HepG2 (cell line): Measurements from ENCODE around the gene TRPM5. TPM values are rescaled to one million over a fixed set of nuclear protein-coding genes. Genes with fewer than 3 reads are reported as not detected.

ENCODE experiments used
- ATAC-seq: fragments of 200-7000 bp; cut with Tn5 transposase; 3 replicates; pipeline ENCODE4 v1.9.1; 2020; ENCODE audit warnings: mild to moderate bottlenecking, moderate library complexity
- BruUV-seq: library from RNA; stranded (reverse); fragments of 400-500 nt; replicated peaks from 2 replicates; lab custom pipeline; 2021; lab: Mats Ljungman, UMichigan
- CTCF ChIA-PET: fragments of 300-600 bp; formaldehyde crosslinking; extraction: SDS; loops from one replicate; lab custom pipeline; 2021; ENCODE audit warnings: low total read pairs, inconsistent platforms, low intra/inter-chr PET ratio; lab: Yijun Ruan, JAX
- POLR2A ChIA-PET: fragments of 350-600 bp; sonication (Branson Sonifier 250); formaldehyde crosslinking; loops from one replicate; lab custom pipeline; 2020; ENCODE audit warnings: antibody characterized with exemption, inconsistent platforms; lab: Yijun Ruan, JAX
- DNase-seq: peaks from one replicate; pipeline ENCODE4 v3.0.0-alpha.2; 2015; ENCODE audit warnings: low spot score
- FAIRE-seq: peaks from 3 replicates; lab custom pipeline; 2011; peaks lifted over from hg19 to GRCh38; lab: Jason Lieb, UNC
- H2AFZ ChIP-seq: one replicate; pipeline ENCODE4 v1.6.1; 2011; ENCODE audit warnings: low read length, inconsistent platforms
- H3K27ac ChIP-seq: fragments of 300-600 bp; 3 replicates; pipeline ENCODE4 v1.8.0; 2011; ENCODE audit warnings: mixed run types, mild to moderate bottlenecking, mixed read lengths, low read length, inconsistent platforms; ENCODE audit not compliant: insufficient read depth; ENCODE audit errors: extremely low read length
- H3K27me3 ChIP-seq, 2 experiments: fragments of 200-600 bp in 1 of 2; 2 replicates in 1 of 2; 3 replicates in 1 of 2; pipeline versions ENCODE4 v1.6.0 to v1.8.0; 2011; ENCODE audit warnings: low read length in 2 of 2, mild to moderate bottlenecking in 2 of 2, moderate library complexity in 2 of 2, inconsistent platforms in 1 of 2; ENCODE audit not compliant: insufficient read depth in 2 of 2, control insufficient read depth in 1 of 2
- H3K36me3 ChIP-seq, 2 experiments: fragments of 200-600 bp in 1 of 2; replicated peaks in 1 of 2; 2 replicates in 1 of 2; 3 replicates in 1 of 2; pipeline versions ENCODE4 v1.5.1 to v1.8.0; 2011; ENCODE audit warnings: low read length in 2 of 2, inconsistent platforms in 1 of 2; ENCODE audit not compliant: insufficient read depth in 2 of 2, control insufficient read depth in 1 of 2
- H3K4me1 ChIP-seq: 2 replicates; pipeline ENCODE4 v1.5.1; 2012; ENCODE audit warnings: low read length, inconsistent platforms; ENCODE audit not compliant: insufficient read depth
- H3K4me2 ChIP-seq: 2 replicates; pipeline ENCODE4 v1.6.0; 2011; ENCODE audit warnings: low read depth, low read length, inconsistent platforms
- H3K4me3 ChIP-seq, 3 experiments: fragments of 200-600 bp in 1 of 3; sonication (generic), shearing (Covaris generic) in 1 of 3; replicated peaks in 1 of 3; 2 replicates each; pipeline ENCODE4 v1.5.1; 2011 to 2016; ENCODE audit warnings: low read length in 3 of 3, inconsistent platforms in 2 of 3, low read depth in 2 of 3, mild to moderate bottlenecking in 2 of 3, control low read depth in 1 of 3, mixed read lengths in 1 of 3; ENCODE audit not compliant: insufficient read depth in 1 of 3
- H3K79me2 ChIP-seq: one replicate; pipeline ENCODE4 v1.6.1; 2011; ENCODE audit warnings: low read length, inconsistent platforms; ENCODE audit not compliant: insufficient read depth
- H3K9ac ChIP-seq: 2 replicates; pipeline ENCODE4 v1.6.0; 2011; ENCODE audit warnings: mild to moderate bottlenecking, low read depth, low read length, inconsistent platforms; ENCODE audit not compliant: insufficient read depth
- H3K9me3 ChIP-seq: 2 replicates; pipeline ENCODE4 v1.5.1; 2012; ENCODE audit warnings: mild to moderate bottlenecking, low read length
- H4K20me1 ChIP-seq: 2 replicates; pipeline ENCODE4 v1.6.0; 2011; ENCODE audit warnings: inconsistent platforms, mild to moderate bottlenecking, low read length, moderate library complexity; ENCODE audit not compliant: insufficient read depth
- BRCA1 ChIP-seq: sonication (generic); formaldehyde crosslinking; IDR thresholded peaks from 2 replicates; pipeline ENCODE4 v1.4.0; 2020; ENCODE audit warnings: missing genetic modification reagents
- ETV6 ChIP-seq: sonication (generic); formaldehyde crosslinking; conservative IDR thresholded peaks from 2 replicates; pipeline ENCODE4 v1.4.0; 2020; ENCODE audit warnings: missing genetic modification reagents
- FOXM1 ChIP-seq: sonication (generic); formaldehyde crosslinking; IDR thresholded peaks from 2 replicates; pipeline ENCODE4 v1.5.0; 2020; ENCODE audit warnings: missing genetic modification reagents
- FOXP1 ChIP-seq, 2 experiments: fragments of 450-650 bp in 1 of 2; IDR thresholded peaks; 2 replicates each; pipeline ENCODE4 v1.6.1; 2017 to 2018; ENCODE audit warnings: antibody characterized with exemption in 1 of 2
- GATAD1 ChIP-seq: IDR thresholded peaks from 2 replicates; pipeline ENCODE4 v1.6.1; 2016; ENCODE audit warnings: missing genetic modification reagents, missing compliant biosample characterization
- IRF2 ChIP-seq: IDR thresholded peaks from 2 replicates; pipeline ENCODE4 v1.6.1; 2018; ENCODE audit warnings: missing genetic modification reagents, missing compliant biosample characterization
- RAD21 ChIP-seq: fragments of 450-650 bp; formaldehyde crosslinking; IDR thresholded peaks from 2 replicates; pipeline ENCODE4 v1.5.0; 2020; ENCODE audit warnings: mild to moderate bottlenecking
- RFXANK ChIP-seq: IDR thresholded peaks from 2 replicates; pipeline ENCODE4 v1.6.1; 2016
- ZNF136 ChIP-seq: sonication (generic); formaldehyde crosslinking; IDR thresholded peaks from 2 replicates; pipeline ENCODE4 v1.8.1; 2022; ENCODE audit warnings: low read depth, mild to moderate bottlenecking, moderate library complexity, missing genetic modification reagents
- ZNF235 ChIP-seq: sonication (generic); formaldehyde crosslinking; IDR thresholded peaks from 2 replicates; pipeline ENCODE4 v1.8.1; 2023; ENCODE audit warnings: mild to moderate bottlenecking, missing genetic modification reagents, borderline replicate concordance
- ZNF253 ChIP-seq: sonication (generic); formaldehyde crosslinking; IDR thresholded peaks from 2 replicates; pipeline ENCODE4 v1.8.0; 2022; ENCODE audit warnings: mild to moderate bottlenecking, missing genetic modification reagents, borderline replicate concordance
- ZNF644 ChIP-seq: IDR thresholded peaks from 2 replicates; pipeline ENCODE4 v1.6.1; 2016; ENCODE audit warnings: low read depth
- WGBS: methylation state at CpG from one replicate; pipeline ENCODE4 v1.1.6; 2017; ENCODE audit warnings: low lambda C conversion rate; 5-methylcytosine and 5-hydroxymethylcytosine counted together
- in situ Hi-C: cut with HindIII; loops from 2 replicates; pipeline ENCODE4 v1.10.0; 2017; ENCODE audit warnings: low pct_unique_long_range_greater_than_20kb; ENCODE audit not compliant: extremely low pct_ligation_motif_present
- intact Hi-C: fragments of 100-400 bp; cut with micrococcal nuclease; formaldehyde crosslinking; loops from one replicate; pipeline ENCODE4 v1.10.0; 2022; ENCODE audit not compliant: unreplicated experiment
- polyA plus RNA-seq, 8 experiments: library from polyadenylated mRNA; depleted of rRNA in 3 of 8; stranded (reverse) in 7 of 8; unstranded in 1 of 8; fragments of >200 nt; fragmentation: Illumina TruSeq in 4 of 8; extraction: Trizol in 4 of 8; gene quantifications; 2 replicates each; pipeline versions ENCODE4 v1.2.1 to v1.2.3, GENCODE V29; 2011 to 2016; ENCODE audit warnings: low read depth in 4 of 8, missing spikeins in 1 of 8, mixed read lengths in 1 of 8; ENCODE audit not compliant: insufficient read depth in 1 of 8
- total RNA-seq, 5 experiments: library from RNA; depleted of rRNA; stranded (reverse); fragments of >200 nt; fragmentation: Illumina TruSeq; extraction: Trizol; gene quantifications; 2 replicates each; pipeline ENCODE4 v1.2.3, GENCODE V29; 2016; ENCODE audit warnings: low read depth in 1 of 5
- TF ChIP-seq, protein P1 (sequence below): sonication (generic); formaldehyde crosslinking; IDR thresholded peaks from 2 replicates; pipeline ENCODE4 v1.5.0; 2020; ENCODE audit warnings: missing genetic modification reagents
- TF ChIP-seq, protein P2 (sequence below): sonication (generic); formaldehyde crosslinking; IDR thresholded peaks from 2 replicates; pipeline ENCODE4 v1.5.0; 2020; ENCODE audit warnings: mild to moderate bottlenecking, missing genetic modification reagents
- TF ChIP-seq, protein P3 (sequence below): sonication (generic); IDR thresholded peaks from 2 replicates; pipeline ENCODE4 v1.6.1; 2016; ENCODE audit warnings: low read depth, borderline replicate concordance
- TF ChIP-seq, protein P4 (sequence below): sonication (generic); formaldehyde crosslinking; IDR thresholded peaks from 2 replicates; pipeline ENCODE4 v1.5.0; 2020; ENCODE audit warnings: mild to moderate bottlenecking, missing genetic modification reagents, moderate library complexity
- TF ChIP-seq, protein P5 (sequence below): sonication (generic); formaldehyde crosslinking; IDR thresholded peaks from 2 replicates; pipeline ENCODE4 v1.8.0; 2022; ENCODE audit warnings: mild to moderate bottlenecking, missing genetic modification reagents, borderline replicate concordance

TRPM5 gene
- total and polyA plus RNA-seq, 2 of the 13 experiments (the other 11 are each of a cell fraction or from before 2014, with no cell fraction given) = 0.12 TPM; not detected in 1

DNA sequence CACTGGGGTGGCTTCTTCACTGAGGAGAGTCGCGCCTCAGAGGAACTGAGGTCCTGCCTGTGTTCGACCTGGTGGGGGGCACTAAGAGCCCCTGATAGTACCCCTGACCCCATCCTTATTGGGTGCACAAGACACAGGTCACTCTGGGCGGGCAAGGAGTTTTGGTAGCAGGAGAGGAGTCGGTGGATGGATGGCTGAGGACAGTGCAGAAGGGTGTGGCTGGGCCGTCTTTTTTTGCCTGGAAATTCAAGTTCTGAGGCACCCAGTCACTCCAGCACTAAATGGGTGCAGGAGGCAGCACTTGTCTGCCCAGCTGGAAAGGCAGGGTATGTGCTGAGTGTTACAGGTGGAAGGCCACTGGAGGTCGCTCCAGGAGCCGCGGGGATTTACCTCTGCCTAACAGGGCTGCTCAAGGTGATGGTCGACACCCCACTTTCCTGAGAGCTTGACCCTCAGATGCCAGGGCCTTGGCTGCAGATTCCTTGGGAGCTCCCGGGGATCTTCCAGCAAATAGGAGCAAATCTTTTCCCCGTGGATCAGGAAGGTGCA, 42.8 kb downstream of the TRPM5 start:
- no peak for ATAC-seq
- CTCF ChIA-PET = interaction anchor here (3.9 kb wide), 1 partner anchor 19 kb away, joined by 55 read pairs; no protein-coding TSS in a partner anchor
- Histone ChIP-seq H3K9me3 (no peaks in the 10 kb centered on the region), H3K27ac (peak overlapping the region; percentile 78), H2AFZ (no peak overlapping the region), H3K4me2 (peak overlapping the region; percentile 88), H3K4me3 (peak overlapping the region; percentile 80 to 99 (median 96)), H3K9ac (peak overlapping the region; percentile 99), H3K27me3 (no peaks in the 10 kb centered on the region; a peak in 1 of 5 replicates), H3K4me1 (peaks cover 24% of the 10 kb centered on the region), H3K79me2 (peaks cover 14% of the 10 kb centered on the region), H3K36me3 (peaks cover 6 to 7% of the 10 kb centered on the region in 2 experiments; a peak in 2 of 5 replicates), H4K20me1 (no peaks in the 10 kb centered on the region)
- intact Hi-C loops = loop anchor here (5.0 kb wide), 1 partner anchor 189 kb away; no protein-coding TSS in a partner anchor
- POLR2A ChIA-PET = interaction anchor here (0.9 to 3.4 kb wide), 6 partner anchors 10 to 502 kb away, joined by 3 to 49 read pairs (median 6); partner anchors contain the start of gene KCNQ1OT1
- in situ Hi-C loops = no loop called here
- BruUV-seq = no TSS peak
- WGBS = 0% methylated on average over 5 of the region's 12 CpGs
- DNase-seq = peak; percentile 25
- no peak for FAIRE-seq
- TF ChIP-seq, protein P1, sequence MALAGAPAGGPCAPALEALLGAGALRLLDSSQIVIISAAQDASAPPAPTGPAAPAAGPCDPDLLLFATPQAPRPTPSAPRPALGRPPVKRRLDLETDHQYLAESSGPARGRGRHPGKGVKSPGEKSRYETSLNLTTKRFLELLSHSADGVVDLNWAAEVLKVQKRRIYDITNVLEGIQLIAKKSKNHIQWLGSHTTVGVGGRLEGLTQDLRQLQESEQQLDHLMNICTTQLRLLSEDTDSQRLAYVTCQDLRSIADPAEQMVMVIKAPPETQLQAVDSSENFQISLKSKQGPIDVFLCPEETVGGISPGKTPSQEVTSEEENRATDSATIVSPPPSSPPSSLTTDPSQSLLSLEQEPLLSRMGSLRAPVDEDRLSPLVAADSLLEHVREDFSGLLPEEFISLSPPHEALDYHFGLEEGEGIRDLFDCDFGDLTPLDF (CRISPR knock-in tag) = 0 out of 2 replicates have a peak, but pooled peaks have one; percentile 10
- TF ChIP-seq FOXP1 (IDR thresholded peaks at IDR 0.05) (no peak), FOXP1 (CRISPR knock-in tag; IDR thresholded peaks at IDR 0.05) (no peak), ZNF136 (CRISPR knock-in tag) (no peak), BRCA1 (CRISPR knock-in tag) (no peak), ZNF235 (no peak), RFXANK (no peak), ZNF644 (CRISPR knock-in tag) (no peak), ZNF253 (0 out of 2 replicates have a peak, but pooled peaks have one; percentile 14), FOXM1 (CRISPR knock-in tag) (no peak), IRF2 (CRISPR knock-in tag) (no peak), ETV6 (CRISPR knock-in tag) (no peak), GATAD1 (CRISPR knock-in tag) (no peak), RAD21 (CRISPR knock-in tag) (0 out of 2 replicates have a peak, but pooled peaks have one; percentile 20)
- TF ChIP-seq, protein P2, sequence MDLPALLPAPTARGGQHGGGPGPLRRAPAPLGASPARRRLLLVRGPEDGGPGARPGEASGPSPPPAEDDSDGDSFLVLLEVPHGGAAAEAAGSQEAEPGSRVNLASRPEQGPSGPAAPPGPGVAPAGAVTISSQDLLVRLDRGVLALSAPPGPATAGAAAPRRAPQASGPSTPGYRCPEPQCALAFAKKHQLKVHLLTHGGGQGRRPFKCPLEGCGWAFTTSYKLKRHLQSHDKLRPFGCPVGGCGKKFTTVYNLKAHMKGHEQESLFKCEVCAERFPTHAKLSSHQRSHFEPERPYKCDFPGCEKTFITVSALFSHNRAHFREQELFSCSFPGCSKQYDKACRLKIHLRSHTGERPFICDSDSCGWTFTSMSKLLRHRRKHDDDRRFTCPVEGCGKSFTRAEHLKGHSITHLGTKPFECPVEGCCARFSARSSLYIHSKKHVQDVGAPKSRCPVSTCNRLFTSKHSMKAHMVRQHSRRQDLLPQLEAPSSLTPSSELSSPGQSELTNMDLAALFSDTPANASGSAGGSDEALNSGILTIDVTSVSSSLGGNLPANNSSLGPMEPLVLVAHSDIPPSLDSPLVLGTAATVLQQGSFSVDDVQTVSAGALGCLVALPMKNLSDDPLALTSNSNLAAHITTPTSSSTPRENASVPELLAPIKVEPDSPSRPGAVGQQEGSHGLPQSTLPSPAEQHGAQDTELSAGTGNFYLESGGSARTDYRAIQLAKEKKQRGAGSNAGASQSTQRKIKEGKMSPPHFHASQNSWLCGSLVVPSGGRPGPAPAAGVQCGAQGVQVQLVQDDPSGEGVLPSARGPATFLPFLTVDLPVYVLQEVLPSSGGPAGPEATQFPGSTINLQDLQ (CRISPR knock-in tag) = no peak
- TF ChIP-seq, protein P3, sequence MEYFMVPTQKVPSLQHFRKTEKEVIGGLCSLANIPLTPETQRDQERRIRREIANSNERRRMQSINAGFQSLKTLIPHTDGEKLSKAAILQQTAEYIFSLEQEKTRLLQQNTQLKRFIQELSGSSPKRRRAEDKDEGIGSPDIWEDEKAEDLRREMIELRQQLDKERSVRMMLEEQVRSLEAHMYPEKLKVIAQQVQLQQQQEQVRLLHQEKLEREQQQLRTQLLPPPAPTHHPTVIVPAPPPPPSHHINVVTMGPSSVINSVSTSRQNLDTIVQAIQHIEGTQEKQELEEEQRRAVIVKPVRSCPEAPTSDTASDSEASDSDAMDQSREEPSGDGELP = peak; percentile 29; the same call in 1 of the 2 replicates
- TF ChIP-seq, protein P4, sequence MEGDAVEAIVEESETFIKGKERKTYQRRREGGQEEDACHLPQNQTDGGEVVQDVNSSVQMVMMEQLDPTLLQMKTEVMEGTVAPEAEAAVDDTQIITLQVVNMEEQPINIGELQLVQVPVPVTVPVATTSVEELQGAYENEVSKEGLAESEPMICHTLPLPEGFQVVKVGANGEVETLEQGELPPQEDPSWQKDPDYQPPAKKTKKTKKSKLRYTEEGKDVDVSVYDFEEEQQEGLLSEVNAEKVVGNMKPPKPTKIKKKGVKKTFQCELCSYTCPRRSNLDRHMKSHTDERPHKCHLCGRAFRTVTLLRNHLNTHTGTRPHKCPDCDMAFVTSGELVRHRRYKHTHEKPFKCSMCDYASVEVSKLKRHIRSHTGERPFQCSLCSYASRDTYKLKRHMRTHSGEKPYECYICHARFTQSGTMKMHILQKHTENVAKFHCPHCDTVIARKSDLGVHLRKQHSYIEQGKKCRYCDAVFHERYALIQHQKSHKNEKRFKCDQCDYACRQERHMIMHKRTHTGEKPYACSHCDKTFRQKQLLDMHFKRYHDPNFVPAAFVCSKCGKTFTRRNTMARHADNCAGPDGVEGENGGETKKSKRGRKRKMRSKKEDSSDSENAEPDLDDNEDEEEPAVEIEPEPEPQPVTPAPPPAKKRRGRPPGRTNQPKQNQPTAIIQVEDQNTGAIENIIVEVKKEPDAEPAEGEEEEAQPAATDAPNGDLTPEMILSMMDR (CRISPR knock-in tag) = peak; percentile 67
- TF ChIP-seq, protein P5, sequence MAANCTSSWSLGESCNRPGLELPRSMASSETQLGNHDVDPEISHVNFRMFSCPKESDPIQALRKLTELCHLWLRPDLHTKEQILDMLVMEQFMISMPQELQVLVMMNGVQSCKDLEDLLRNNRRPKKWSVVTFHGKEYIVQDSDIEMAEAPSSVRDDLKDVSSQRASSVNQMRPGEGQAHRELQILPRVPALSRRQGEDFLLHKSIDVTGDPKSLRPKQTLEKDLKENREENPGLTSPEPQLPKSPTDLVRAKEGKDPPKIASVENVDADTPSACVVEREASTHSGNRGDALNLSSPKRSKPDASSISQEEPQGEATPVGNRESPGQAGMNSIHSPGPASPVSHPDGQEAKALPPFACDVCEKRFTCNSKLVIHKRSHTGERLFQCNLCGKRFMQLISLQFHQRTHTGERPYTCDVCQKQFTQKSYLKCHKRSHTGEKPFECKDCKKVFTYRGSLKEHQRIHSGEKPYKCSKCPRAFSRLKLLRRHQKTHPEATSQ (CRISPR knock-in tag) = no peak
